Mesendoderm (in vitro differentiated cells): ENCODE data around the gene HTR6.

ENCODE experiments used
- DNase-seq: peaks from one replicate; pipeline ENCODE4 v3.0.0; 2013
- H2AK5ac ChIP-seq: 2 replicates; pipeline ENCODE4 v1.6.1; 2013; ENCODE audit warnings: low read length, inconsistent platforms
- H2BK120ac ChIP-seq: 2 replicates; pipeline ENCODE4 v1.6.1; 2013; ENCODE audit warnings: low read depth, mild to moderate bottlenecking, low read length, moderate library complexity, mixed read lengths
- H2BK15ac ChIP-seq: replicated peaks from 2 replicates; pipeline ENCODE4 v1.6.1; 2013; ENCODE audit warnings: low read depth, mild to moderate bottlenecking, moderate library complexity
- H2BK5ac ChIP-seq: 2 replicates; pipeline ENCODE4 v1.6.1; 2013; ENCODE audit warnings: low read length, inconsistent platforms
- H3K18ac ChIP-seq: 2 replicates; pipeline ENCODE4 v1.6.1; 2013; ENCODE audit warnings: mild to moderate bottlenecking, low read length, mixed read lengths
- H3K23ac ChIP-seq: one replicate; pipeline ENCODE4 v1.6.1; 2013; ENCODE audit warnings: low read length
- H3K27ac ChIP-seq: 2 replicates; pipeline ENCODE4 v1.5.1; 2013; ENCODE audit warnings: low read depth, mild to moderate bottlenecking, inconsistent platforms, low read length, moderate library complexity
- H3K27me3 ChIP-seq: 2 replicates; pipeline ENCODE4 v1.6.1; 2013; ENCODE audit warnings: low read length, control low read depth, mild to moderate bottlenecking, inconsistent platforms; ENCODE audit not compliant: insufficient read depth, poor library complexity
- H3K36me3 ChIP-seq: 2 replicates; pipeline ENCODE4 v1.6.1; 2013; ENCODE audit warnings: low read length, inconsistent platforms; ENCODE audit not compliant: control insufficient read depth, insufficient read depth
- H3K4ac ChIP-seq: one replicate; pipeline ENCODE4 v1.6.1; 2013; ENCODE audit warnings: low read depth, mild to moderate bottlenecking, low read length, moderate library complexity
- H3K4me1 ChIP-seq: 2 replicates; pipeline ENCODE4 v1.6.1; 2013; ENCODE audit warnings: low read depth, low read length, inconsistent platforms; ENCODE audit not compliant: control insufficient read depth
- H3K4me2 ChIP-seq: 2 replicates; pipeline ENCODE4 v1.6.1; 2013; ENCODE audit warnings: low read length
- H3K4me3 ChIP-seq: 2 replicates; pipeline ENCODE4 v1.5.1; 2013; ENCODE audit warnings: mild to moderate bottlenecking, low read length
- H3K56ac ChIP-seq: one replicate; pipeline ENCODE4 v1.6.1; 2013; ENCODE audit warnings: low read length
- H3K79me1 ChIP-seq: 2 replicates; pipeline ENCODE4 v1.6.1; 2013; ENCODE audit warnings: low read length, inconsistent platforms
- H3K79me2 ChIP-seq: 2 replicates; pipeline ENCODE4 v1.6.1; 2013; ENCODE audit warnings: mild to moderate bottlenecking, low read length; ENCODE audit not compliant: control insufficient read depth, insufficient read depth
- H3K9ac ChIP-seq: 2 replicates; pipeline ENCODE4 v1.6.1; 2013; ENCODE audit warnings: low read length, inconsistent platforms
- H4K5ac ChIP-seq: one replicate; pipeline ENCODE4 v1.6.1; 2013; ENCODE audit warnings: low read length
- H4K8ac ChIP-seq: one replicate; pipeline ENCODE4 v1.6.1; 2013; ENCODE audit warnings: low read depth, mild to moderate bottlenecking, control low read depth, low read length, moderate library complexity
- WGBS: extraction: QIAGEN DNeasy Blood & Tissue Kit; methylation state at CpG from one replicate; pipeline ENCODE4 v1.1.7; 2013; ENCODE audit warnings: low lambda C conversion rate, missing lambda C conversion rate; ENCODE audit not compliant: insufficient coverage; ENCODE audit errors: extremely low coverage; 5-methylcytosine and 5-hydroxymethylcytosine counted together

The HTR6 gene

DNA sequence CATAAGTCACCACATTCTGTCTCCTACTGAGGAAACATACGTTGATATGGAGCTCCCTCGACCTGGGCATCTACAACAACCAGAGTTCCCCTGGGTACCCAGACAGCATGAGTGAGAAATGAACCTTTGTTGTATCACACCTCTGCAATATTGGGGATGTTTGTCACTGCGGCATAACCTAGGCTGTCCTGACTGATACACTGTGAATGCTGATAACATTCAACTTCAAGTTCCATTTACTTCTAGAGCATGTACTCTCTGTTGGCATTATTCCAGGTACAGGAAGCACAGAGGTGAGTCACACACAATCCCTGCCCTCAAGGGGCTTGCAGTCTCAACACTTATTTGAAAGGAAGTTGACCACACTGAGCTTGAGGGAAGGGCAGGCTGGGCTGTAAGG, 65.6 kb downstream of the HTR6 start:
- Histone ChIP-seq H4K5ac (no peak overlapping the region), H3K4me1 (no peaks in the 10 kb centered on the region), H3K4me3 (no peak overlapping the region), H3K79me1 (no peaks in the 10 kb centered on the region), H2BK5ac (no peak overlapping the region), H3K27ac (no peak overlapping the region), H2BK15ac (no peak overlapping the region), H3K9ac (no peak overlapping the region), H2AK5ac (no peak overlapping the region), H4K8ac (no peak overlapping the region), H3K23ac (no peak overlapping the region), H2BK120ac (no peak overlapping the region), H3K4ac (no peak overlapping the region), H3K56ac (no peak overlapping the region), H3K18ac (no peak overlapping the region), H3K27me3 (no peaks in the 10 kb centered on the region), H3K4me2 (no peak overlapping the region), H3K79me2 (no peaks in the 10 kb centered on the region), H3K36me3 (no peaks in the 10 kb centered on the region)
- DNase-seq = no peak
- no CpG with 5 or more reads among the region's 3 CpGs for WGBS
